Measurements from ENCODE around the gene CEMP1. TPM values are rescaled to one million over a fixed set of nuclear protein-coding genes. Genes with fewer than 3 reads are reported as not detected.
"Not testable (repeated sequence)": the region's sequence is repeated elsewhere in the genome, so short reads cannot be mapped to it uniquely, and the experiment has no call there.

CEMP1 gene
- total RNA-seq, 1 donor from 2014 or later = not detected

DNA sequence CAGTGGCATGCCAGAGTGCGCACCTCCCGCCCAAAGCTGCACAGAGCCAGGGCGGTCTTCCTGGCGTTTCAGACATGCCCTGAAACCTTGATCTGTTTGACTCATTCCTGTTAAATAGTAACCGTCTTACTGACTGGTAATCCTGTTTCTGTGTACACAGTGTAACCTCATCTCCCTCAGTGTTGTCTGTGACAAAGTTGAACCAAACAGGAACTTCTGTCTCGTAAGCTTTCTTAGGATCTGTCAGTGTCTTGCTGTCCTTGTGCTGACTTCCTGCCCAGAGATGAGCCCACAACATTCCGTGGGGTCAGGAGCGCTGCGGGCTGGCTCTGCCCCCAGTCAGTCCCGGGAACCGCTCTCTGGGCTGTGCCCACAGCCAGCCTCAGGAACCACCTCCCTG lies 37.4 kb upstream of the CEMP1 start:
- not testable (repeated sequence) for H3K36me3 Mint-ChIP-seq; H4K20me1 ChIP-seq (ENCODE audit: low read depth); DNase-seq (ENCODE audit: low spot score); H3K4me1 ChIP-seq; H3K27me3 Mint-ChIP-seq (ENCODE audit: insufficient read depth, low read depth); H3K4me2 ChIP-seq; H3K9ac ChIP-seq; H2AFZ ChIP-seq (replicated peaks); H3K4me3 Mint-ChIP-seq; H3K27ac Mint-ChIP-seq; H3K27ac ChIP-seq; H3K9me3 Mint-ChIP-seq; H3K79me2 ChIP-seq (ENCODE audit: low read depth); H3K9me3 ChIP-seq (ENCODE audit: low read depth); H3K4me1 Mint-ChIP-seq; H3F3A ChIP-seq (ENCODE audit: low read depth); H3K27me3 ChIP-seq; H3K4me3 ChIP-seq; H3K36me3 ChIP-seq

GRCh38 chr16:2567506-2567905 lies 36.3 kb upstream of the CEMP1 start:
- not testable (repeated sequence) for H3K4me1 ChIP-seq; H3K79me2 ChIP-seq (ENCODE audit: low read depth); H3K27me3 ChIP-seq; DNase-seq (ENCODE audit: low spot score); H3K36me3 Mint-ChIP-seq; H3K4me3 Mint-ChIP-seq; H3K27ac ChIP-seq; H2AFZ ChIP-seq (replicated peaks); H3K4me2 ChIP-seq; H3K27ac Mint-ChIP-seq; H3K9me3 Mint-ChIP-seq; H3K36me3 ChIP-seq; H3K4me3 ChIP-seq; H3K27me3 Mint-ChIP-seq (ENCODE audit: insufficient read depth, low read depth); H3K9ac ChIP-seq; H4K20me1 ChIP-seq (ENCODE audit: low read depth); H3K4me1 Mint-ChIP-seq; H3K9me3 ChIP-seq (ENCODE audit: low read depth); H3F3A ChIP-seq (ENCODE audit: low read depth)

- H2AFZ ChIP-seq (replicated peaks); H3K4me3 ChIP-seq; H3K27ac Mint-ChIP-seq; H3K27ac ChIP-seq; H3K4me1 Mint-ChIP-seq; H3K27me3 Mint-ChIP-seq (ENCODE audit: insufficient read depth, low read depth); H3K36me3 Mint-ChIP-seq; H3K4me3 Mint-ChIP-seq; H3K4me2 ChIP-seq; H3K9me3 Mint-ChIP-seq; H3K36me3 ChIP-seq; H3K79me2 ChIP-seq (ENCODE audit: low read depth); H3K27me3 ChIP-seq; H3K4me1 ChIP-seq; H4K20me1 ChIP-seq (ENCODE audit: low read depth); H3K9me3 ChIP-seq (ENCODE audit: low read depth); H3K9ac ChIP-seq; H3F3A ChIP-seq (ENCODE audit: low read depth); DNase-seq (ENCODE audit: low spot score): not testable (repeated sequence)
- TF ChIP-seq, protein P1, sequence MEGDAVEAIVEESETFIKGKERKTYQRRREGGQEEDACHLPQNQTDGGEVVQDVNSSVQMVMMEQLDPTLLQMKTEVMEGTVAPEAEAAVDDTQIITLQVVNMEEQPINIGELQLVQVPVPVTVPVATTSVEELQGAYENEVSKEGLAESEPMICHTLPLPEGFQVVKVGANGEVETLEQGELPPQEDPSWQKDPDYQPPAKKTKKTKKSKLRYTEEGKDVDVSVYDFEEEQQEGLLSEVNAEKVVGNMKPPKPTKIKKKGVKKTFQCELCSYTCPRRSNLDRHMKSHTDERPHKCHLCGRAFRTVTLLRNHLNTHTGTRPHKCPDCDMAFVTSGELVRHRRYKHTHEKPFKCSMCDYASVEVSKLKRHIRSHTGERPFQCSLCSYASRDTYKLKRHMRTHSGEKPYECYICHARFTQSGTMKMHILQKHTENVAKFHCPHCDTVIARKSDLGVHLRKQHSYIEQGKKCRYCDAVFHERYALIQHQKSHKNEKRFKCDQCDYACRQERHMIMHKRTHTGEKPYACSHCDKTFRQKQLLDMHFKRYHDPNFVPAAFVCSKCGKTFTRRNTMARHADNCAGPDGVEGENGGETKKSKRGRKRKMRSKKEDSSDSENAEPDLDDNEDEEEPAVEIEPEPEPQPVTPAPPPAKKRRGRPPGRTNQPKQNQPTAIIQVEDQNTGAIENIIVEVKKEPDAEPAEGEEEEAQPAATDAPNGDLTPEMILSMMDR (IDR thresholded peaks at IDR 0.05) = peak; percentile 51
Observed at GRCh38 chr16:2560798-2561133, 29.6 kb upstream of the CEMP1 start.

- H3K36me3 Mint-ChIP-seq; DNase-seq (ENCODE audit: low spot score); H3K79me2 ChIP-seq (ENCODE audit: low read depth); H3K27ac ChIP-seq; H3K4me1 Mint-ChIP-seq; H3K4me3 Mint-ChIP-seq; H2AFZ ChIP-seq (replicated peaks); H3K9me3 ChIP-seq (ENCODE audit: low read depth); H3K4me1 ChIP-seq; H3K27me3 ChIP-seq; H3K9ac ChIP-seq; H3K9me3 Mint-ChIP-seq; H3K36me3 ChIP-seq; H3K27me3 Mint-ChIP-seq (ENCODE audit: insufficient read depth, low read depth); H4K20me1 ChIP-seq (ENCODE audit: low read depth); H3F3A ChIP-seq (ENCODE audit: low read depth); H3K27ac Mint-ChIP-seq; H3K4me3 ChIP-seq; H3K4me2 ChIP-seq: not testable (repeated sequence)
Observed at GRCh38 chr16:2560131-2560797, 29.1 kb upstream of the CEMP1 start.

DNA sequence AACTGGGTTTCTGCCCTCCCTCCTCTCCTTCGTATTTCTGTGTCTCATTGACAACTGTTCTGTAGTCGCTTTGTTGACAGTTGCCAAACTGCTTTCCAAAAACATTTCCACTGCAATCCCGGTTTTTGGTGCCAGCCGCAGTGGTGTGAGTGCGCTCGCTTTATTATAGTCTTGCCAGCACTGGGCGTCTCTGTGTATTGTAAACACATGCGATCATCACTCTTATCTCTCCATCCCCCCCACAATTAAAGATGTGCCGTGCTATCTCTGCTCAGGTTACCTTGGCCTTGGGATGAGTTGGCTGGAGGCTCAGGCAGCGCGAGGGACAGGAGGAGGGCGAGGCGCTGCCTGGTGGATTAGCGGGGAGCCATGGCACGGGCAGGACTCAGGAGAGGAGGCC lies 25.9 kb upstream of the CEMP1 start:
- not testable (repeated sequence) for H3K27ac Mint-ChIP-seq; H3K9ac ChIP-seq; H3K27me3 ChIP-seq; H3K4me1 Mint-ChIP-seq; H3K4me1 ChIP-seq; H2AFZ ChIP-seq (replicated peaks); H3K4me3 ChIP-seq; H3K9me3 ChIP-seq (ENCODE audit: low read depth); H3K27me3 Mint-ChIP-seq (ENCODE audit: insufficient read depth, low read depth); DNase-seq (ENCODE audit: low spot score); H3K4me2 ChIP-seq; H3K4me3 Mint-ChIP-seq; H3K27ac ChIP-seq; H3F3A ChIP-seq (ENCODE audit: low read depth); H3K36me3 ChIP-seq; H4K20me1 ChIP-seq (ENCODE audit: low read depth); H3K9me3 Mint-ChIP-seq; H3K79me2 ChIP-seq (ENCODE audit: low read depth); H3K36me3 Mint-ChIP-seq

DNA sequence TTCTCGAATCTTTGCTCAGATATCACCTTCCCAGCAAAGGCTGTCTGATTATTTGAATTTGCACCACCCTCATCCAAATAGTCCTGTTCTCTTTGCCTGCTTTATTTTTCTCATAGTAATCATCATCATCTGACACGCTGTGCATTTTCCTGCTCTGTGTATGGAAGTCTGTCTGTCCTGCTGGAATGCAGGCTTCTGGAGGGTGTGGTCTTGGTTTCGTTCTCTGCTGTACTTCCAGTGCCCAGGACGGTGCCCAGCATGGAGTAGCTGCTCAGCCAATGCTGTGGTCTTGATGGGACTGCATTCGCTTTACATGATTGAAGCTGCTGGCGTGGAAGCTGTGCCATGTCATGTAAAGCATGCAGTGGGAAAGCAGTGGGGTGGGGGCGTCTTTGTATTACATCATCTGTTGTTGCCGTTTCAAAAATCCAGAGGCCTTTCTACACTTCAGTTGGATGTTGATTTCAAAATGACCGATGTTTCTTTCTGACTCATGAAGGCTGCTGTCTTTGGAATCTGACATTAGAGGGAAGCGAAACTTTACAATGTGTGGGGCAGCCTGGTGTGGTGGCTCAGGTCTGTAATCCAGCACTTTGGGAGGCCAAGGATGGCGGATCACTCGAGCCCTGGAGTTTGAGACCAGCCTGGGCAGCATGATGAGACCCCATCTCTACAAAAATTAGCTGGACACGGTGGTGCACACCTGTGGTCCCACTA lies 23.7 kb upstream of the CEMP1 start:
- DNase-seq (ENCODE audit: low spot score); H3K9me3 Mint-ChIP-seq; H3K4me2 ChIP-seq; H3K79me2 ChIP-seq (ENCODE audit: low read depth); H3K27me3 ChIP-seq; H3K4me3 Mint-ChIP-seq; H4K20me1 ChIP-seq (ENCODE audit: low read depth); H3K9ac ChIP-seq; H3K9me3 ChIP-seq (ENCODE audit: low read depth); H2AFZ ChIP-seq (replicated peaks); H3K4me3 ChIP-seq; H3K27ac ChIP-seq; H3K27ac Mint-ChIP-seq; H3K36me3 ChIP-seq; H3F3A ChIP-seq (ENCODE audit: low read depth); H3K4me1 ChIP-seq; H3K4me1 Mint-ChIP-seq; H3K36me3 Mint-ChIP-seq; H3K27me3 Mint-ChIP-seq (ENCODE audit: insufficient read depth, low read depth): not testable (repeated sequence)

Measured in neural progenitor cell (in vitro differentiated cells).